Right lobe of liver (tissue), 4 donors: ENCODE data around the gene LIG1.

ENCODE experiments used
- CTCF ChIP-seq, 4 donors: fragments of 200-600 bp in 3 of 4; fragments of 450-650 bp in 1 of 4; IDR thresholded peaks; one replicate each; pipeline versions ENCODE4 v1.5.1 to v1.8.0; 2016 to 2022; ENCODE audit warnings: antibody characterized with exemption in 4 of 4, mild to moderate bottlenecking in 2 of 4
- POLR2A ChIP-seq: fragments of 450-650 bp; IDR thresholded peaks from one replicate; pipeline ENCODE4 v1.6.1; 2017; ENCODE audit warnings: antibody characterized with exemption, mild to moderate bottlenecking
- donor health status: DM: no; HTN: no; CAD: no.
- donor health status: DM: no; HTN: no; CAD: no.
- donor health status: DM: no; HTN: yes; CAD: no.

- TF ChIP-seq CTCF (IDR thresholded peaks at IDR 0.05): no peak
- TF ChIP-seq POLR2A: no peak
These were observed 34.7 kb downstream of the LIG1 start for GRCh38 chr19:48135411-48135810.
